K562 (cell line): ENCODE measurements around the gene ZNF691.

Source experiments
- NEUROD1 ChIP-seq: fragments of 150-350 bp; IDR thresholded peaks from 2 replicates; pipeline ENCODE4 v1.6.1; 2014; ENCODE audit warnings: borderline replicate concordance, low read length, low read depth; ENCODE audit not compliant: partially characterized antibody
- NFE2L1 ChIP-seq: fragments of 450-650 bp; IDR thresholded peaks from 2 replicates; pipeline ENCODE4 v1.6.1; 2016; ENCODE audit warnings: missing genetic modification characterization, low read depth, mild to moderate bottlenecking, missing compliant biosample characterization, moderate library complexity, borderline replicate concordance
- TEAD1 ChIP-seq, 2 experiments: fragments of 450-650 bp in 1 of 2; sonication (generic) in 1 of 2; formaldehyde crosslinking; IDR thresholded peaks; 2 replicates each; pipeline versions ENCODE4 v1.4.0 to v1.8.0; 2020 to 2022; ENCODE audit warnings: mild to moderate bottlenecking in 2 of 2, missing genetic modification reagents in 1 of 2
- ZBTB8A ChIP-seq: fragments of 450-650 bp; IDR thresholded peaks from 2 replicates; pipeline ENCODE4 v1.6.1; 2018; ENCODE audit warnings: mild to moderate bottlenecking, moderate library complexity; ENCODE audit not compliant: partially characterized antibody
- ZNF165 ChIP-seq: fragments of 250-450 bp; sonication (Bioruptor Pico); IDR thresholded peaks from 2 replicates; pipeline ENCODE4 v1.4.0; 2020; ENCODE audit warnings: borderline replicate concordance
- ZNF551 ChIP-seq: fragments of 250-450 bp; sonication (Bioruptor Pico); IDR thresholded peaks from 2 replicates; pipeline ENCODE4 v1.5.0; 2021; ENCODE audit warnings: mild to moderate bottlenecking, moderate library complexity

DNA sequence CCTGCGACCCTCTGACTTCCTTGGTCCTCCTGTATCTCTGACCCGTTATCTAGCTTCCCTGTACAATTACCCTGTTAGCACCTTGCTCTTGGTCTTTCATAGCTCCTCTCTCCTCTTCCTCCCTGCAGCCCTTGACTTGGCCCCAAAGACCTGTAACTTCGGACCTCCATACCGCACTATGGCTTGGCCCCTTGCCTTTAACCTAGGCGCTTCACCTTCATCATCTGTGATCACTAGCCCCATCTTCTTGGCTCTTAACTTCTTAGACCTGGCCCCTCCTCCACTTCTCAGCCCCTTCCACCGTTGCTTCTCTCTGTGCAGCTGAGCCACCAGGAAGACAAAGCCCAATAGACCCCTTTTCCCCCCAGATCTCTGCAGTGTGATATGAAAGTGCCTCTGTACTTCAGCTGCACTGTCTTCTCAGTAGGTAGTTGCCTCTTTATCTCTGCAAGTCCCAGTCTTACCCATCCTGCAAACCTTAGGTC lies 740 bp downstream of the ZNF691 start:
- TF ChIP-seq NEUROD1 (no peak), TEAD1 (CRISPR knock-in tag; IDR thresholded peaks at IDR 0.05) (no peak), ZNF165 (no peak), ZBTB8A (no peak), NFE2L1 (no peak), ZNF551 (no peak)
